Germinal center (tissue), 1 donor: ENCODE results near the gene FIBCD1.
A peak's percentile ranks its signal among the peaks of the same experiment; 100 is the strongest.

Experiments used
- DNase-seq: peaks from one replicate; pipeline ENCODE4 v3.0.0; 2012; ENCODE audit warnings: mixed read lengths, low spot score

Gene FIBCD1

GRCh38 chr9:130936285-130937117, 2.5 kb downstream of the FIBCD1 start:
- no peak for DNase-seq

- no peak for DNase-seq
Measured at GRCh38 chr9:130935648-130936271, 3.3 kb downstream of the FIBCD1 start.

- no peak for DNase-seq
Measured at GRCh38 chr9:130934702-130935647, 4.1 kb downstream of the FIBCD1 start.

- DNase-seq = no peak
Measured at GRCh38 chr9:130934246-130934645, 4.8 kb downstream of the FIBCD1 start.

- DNase-seq = no peak
Measured at GRCh38 chr9:130933114-130934046, 5.7 kb downstream of the FIBCD1 start.

GRCh38 chr9:130932255-130933079, 6.6 kb downstream of the FIBCD1 start:
- no peak for DNase-seq

GRCh38 chr9:130931508-130932254, 7.4 kb downstream of the FIBCD1 start:
- peak; percentile 24 for DNase-seq

- no peak for DNase-seq
Measured at GRCh38 chr9:130930804-130931349, 8.2 kb downstream of the FIBCD1 start.

- no peak for DNase-seq
Measured at GRCh38 chr9:130930132-130930803, 8.8 kb downstream of the FIBCD1 start.

- no peak for DNase-seq
Measured at GRCh38 chr9:130929571-130930038, 9.4 kb downstream of the FIBCD1 start.

- peak; percentile 45 for DNase-seq
Measured at GRCh38 chr9:130927995-130928900, 10.8 kb downstream of the FIBCD1 start.

- no peak for DNase-seq
Measured at GRCh38 chr9:130927338-130927737, 11.7 kb downstream of the FIBCD1 start.

- no peak for DNase-seq
Measured at GRCh38 chr9:130925050-130925678, 13.9 kb downstream of the FIBCD1 start.

- DNase-seq = no peak
Measured at GRCh38 chr9:130924448-130924788, 14.6 kb downstream of the FIBCD1 start.

- no peak for DNase-seq
Measured at GRCh38 chr9:130923611-130924447, 15.2 kb downstream of the FIBCD1 start.

GRCh38 chr9:130922893-130923610, 16.0 kb downstream of the FIBCD1 start:
- no peak for DNase-seq
